CD4-positive, alpha-beta T cell treated with Interleukin-17A for 4 hours (primary cell): Measurements from ENCODE around the gene CALCOCO2.
"Not testable (repeated sequence)": the region's sequence is repeated elsewhere in the genome, so short reads cannot be mapped to it uniquely, and the experiment has no call there.

Source experiments
- DNase-seq: peaks from one replicate; pipeline ENCODE4 v3.0.0-alpha.2; 2020; ENCODE audit warnings: mixed read lengths

The CALCOCO2 gene

GRCh38 chr17:48830840-48831548 lies at the start of gene CALCOCO2:
Gene CALCOCO2, plus strand, starts transcription at chr17:48831035. Its CDS starts 10,673 bp downstream, at chr17:48841708.
- DNase-seq: peak; percentile 96

- DNase-seq: no peak
Observed at GRCh38 chr17:48787828-48788227, 43.0 kb upstream of the CALCOCO2 start.

- no peak for DNase-seq
Observed at GRCh38 chr17:48790607-48791127, 40.2 kb upstream of the CALCOCO2 start.

- DNase-seq: peak; percentile 43
Observed at GRCh38 chr17:48791128-48792032, 39.5 kb upstream of the CALCOCO2 start.

GRCh38 chr17:48792033-48792798 lies 38.6 kb upstream of the CALCOCO2 start:
- DNase-seq: no peak

GRCh38 chr17:48795444-48796162 lies 35.2 kb upstream of the CALCOCO2 start:
- no peak for DNase-seq

- DNase-seq: not testable (repeated sequence)
Observed at GRCh38 chr17:48796163-48796522, 34.7 kb upstream of the CALCOCO2 start.

- DNase-seq: no peak
Observed at GRCh38 chr17:48799069-48799723, 31.6 kb upstream of the CALCOCO2 start.

- no peak for DNase-seq
Observed at GRCh38 chr17:48800626-48801217, 30.1 kb upstream of the CALCOCO2 start.

- peak; percentile 79 for DNase-seq
Observed at GRCh38 chr17:48804936-48805411, 25.9 kb upstream of the CALCOCO2 start.

- DNase-seq: no peak
Observed at GRCh38 chr17:48809182-48809581, 21.7 kb upstream of the CALCOCO2 start.

GRCh38 chr17:48812001-48812400 lies 18.8 kb upstream of the CALCOCO2 start:
- no peak for DNase-seq

GRCh38 chr17:48814504-48814903 lies 16.3 kb upstream of the CALCOCO2 start:
- DNase-seq: peak; percentile 77

GRCh38 chr17:48815311-48815710 lies 15.5 kb upstream of the CALCOCO2 start:
- DNase-seq: no peak

GRCh38 chr17:48816438-48816773 lies 14.4 kb upstream of the CALCOCO2 start:
- DNase-seq: no peak

- peak; percentile 83 for DNase-seq
Observed at GRCh38 chr17:48816774-48817590, 13.9 kb upstream of the CALCOCO2 start, which contains the start of gene TTLL6. Gene TTLL6, minus strand, starts transcription at chr17:48817229. Its CDS starts 157 bp downstream, at chr17:48817072.

GRCh38 chr17:48818361-48818841 lies 12.4 kb upstream of the CALCOCO2 start:
- DNase-seq: no peak

- no peak for DNase-seq
Observed at GRCh38 chr17:48819466-48819865, 11.4 kb upstream of the CALCOCO2 start.

GRCh38 chr17:48820936-48821335 lies 9.9 kb upstream of the CALCOCO2 start:
- DNase-seq: not testable (repeated sequence)
